Hepatocyte (in vitro differentiated cells): ENCODE measurements around the gene MALL.
"Not testable (repeated sequence)": the region's sequence is repeated elsewhere in the genome, so short reads cannot be mapped to it uniquely, and the experiment has no call there.

Experiments
- CTCF ChIP-seq: fragments of 200-600 bp; sonication (generic); IDR thresholded peaks from 2 replicates; pipeline ENCODE4 v1.5.1; 2016; ENCODE audit warnings: antibody characterized with exemption, mild to moderate bottlenecking; ENCODE audit not compliant: poor library complexity
- EZH2 ChIP-seq: fragments of 200-600 bp; sonication (generic); IDR thresholded peaks from 2 replicates; pipeline ENCODE4 v1.6.1; 2016; ENCODE audit warnings: antibody characterized with exemption, mild to moderate bottlenecking, borderline replicate concordance

GRCh38 chr2:110094884-110095534 lies 20.6 kb downstream of the MALL start:
- not testable (repeated sequence) for TF ChIP-seq EZH2, CTCF
